HEK293T (cell line): Measurements from ENCODE around the gene LRP1-AS.

ENCODE experiments used
- CTCF ChIA-PET: fragments of 350-600 bp; formaldehyde crosslinking; extraction: SDS; loops from one replicate; lab custom pipeline; 2021; ENCODE audit warnings: antibody characterized with exemption, inconsistent platforms; lab: Yijun Ruan, JAX
- POLR2A ChIA-PET: fragments of 350-600 bp; formaldehyde crosslinking; extraction: SDS; loops from one replicate; lab custom pipeline; 2020; ENCODE audit warnings: antibody characterized with exemption, inconsistent platforms; lab: Yijun Ruan, JAX
- DNase-seq: peaks from one replicate; pipeline ENCODE4 v3.0.0; 2012; ENCODE audit warnings: mixed read lengths; ENCODE audit errors: extremely low spot score
- ARNT ChIP-seq: fragments of 450-650 bp; IDR thresholded peaks from 2 replicates; pipeline ENCODE4 v1.6.1; 2017; ENCODE audit warnings: mild to moderate bottlenecking
- BHLHE40 ChIP-seq: fragments of 450-650 bp; IDR thresholded peaks from 2 replicates; pipeline ENCODE4 v1.6.1; 2016; ENCODE audit warnings: mild to moderate bottlenecking, moderate library complexity, borderline replicate concordance
- CTBP1 ChIP-seq: fragments of 450-650 bp; IDR thresholded peaks from 2 replicates; pipeline ENCODE4 v1.6.1; 2016; ENCODE audit warnings: borderline replicate concordance
- ELF4 ChIP-seq: fragments of 450-650 bp; IDR thresholded peaks from 2 replicates; pipeline ENCODE4 v1.6.1; 2017; ENCODE audit warnings: antibody characterized with exemption
- FOXA1 ChIP-seq: fragments of 450-650 bp; IDR thresholded peaks from 2 replicates; pipeline ENCODE4 v1.6.1; 2016; ENCODE audit warnings: mild to moderate bottlenecking
- FOXK2 ChIP-seq: fragments of 450-650 bp; IDR thresholded peaks from 2 replicates; pipeline ENCODE4 v1.6.1; 2016; ENCODE audit warnings: mild to moderate bottlenecking
- FOXM1 ChIP-seq: fragments of 450-650 bp; IDR thresholded peaks from 2 replicates; pipeline ENCODE4 v1.6.1; 2017; ENCODE audit warnings: mild to moderate bottlenecking, borderline replicate concordance
- HDGF ChIP-seq: fragments of 450-650 bp; IDR thresholded peaks from 2 replicates; pipeline ENCODE4 v1.6.1; 2017; ENCODE audit warnings: antibody characterized with exemption, borderline replicate concordance
- L3MBTL2 ChIP-seq: fragments of 450-650 bp; conservative IDR thresholded peaks from 2 replicates; pipeline ENCODE4 v1.6.1; 2016; ENCODE audit warnings: mild to moderate bottlenecking
- LEF1 ChIP-seq: fragments of 450-650 bp; IDR thresholded peaks from 2 replicates; pipeline ENCODE4 v1.6.1; 2017; ENCODE audit warnings: mild to moderate bottlenecking, borderline replicate concordance
- NFRKB ChIP-seq: fragments of 450-650 bp; IDR thresholded peaks from 2 replicates; pipeline ENCODE4 v1.6.1; 2016; ENCODE audit warnings: mild to moderate bottlenecking, moderate library complexity
- PKNOX1 ChIP-seq: fragments of 450-650 bp; IDR thresholded peaks from 2 replicates; pipeline ENCODE4 v1.6.1; 2016
- SP1 ChIP-seq: fragments of 450-650 bp; IDR thresholded peaks from 2 replicates; pipeline ENCODE4 v1.6.1; 2017
- SUZ12 ChIP-seq: fragments of 450-650 bp; IDR thresholded peaks from 2 replicates; pipeline ENCODE4 v1.6.1; 2016; ENCODE audit warnings: mild to moderate bottlenecking
- TARDBP ChIP-seq: fragments of 450-650 bp; IDR thresholded peaks from 2 replicates; pipeline ENCODE4 v1.6.1; 2016
- ZNF384 ChIP-seq: fragments of 450-650 bp; IDR thresholded peaks from 2 replicates; pipeline ENCODE4 v1.6.1; 2016

LRP1-AS gene

GRCh38 chr12:57133013-57133569 is 14.3 kb downstream of the LRP1-AS start:
- DNase-seq, result no peak
- TF ChIP-seq TARDBP, result no peak
- TF ChIP-seq FOXA1, result no peak
- TF ChIP-seq CTBP1, result no peak
- no peak for TF ChIP-seq BHLHE40
- TF ChIP-seq SUZ12, result no peak
- TF ChIP-seq SP1, result no peak
- no peak for TF ChIP-seq ARNT
- TF ChIP-seq ELF4, result no peak
- TF ChIP-seq HDGF, result no peak
- no peak for TF ChIP-seq PKNOX1
- TF ChIP-seq NFRKB, result no peak
- TF ChIP-seq L3MBTL2, result no peak
- ChIA-PET POLR2A (no interaction called here), CTCF (interaction anchor here (1.3 to 1.4 kb wide), 2 partner anchors 9 to 43 kb away, joined by 3 to 5 read pairs; no protein-coding TSS in a partner anchor)

DNA sequence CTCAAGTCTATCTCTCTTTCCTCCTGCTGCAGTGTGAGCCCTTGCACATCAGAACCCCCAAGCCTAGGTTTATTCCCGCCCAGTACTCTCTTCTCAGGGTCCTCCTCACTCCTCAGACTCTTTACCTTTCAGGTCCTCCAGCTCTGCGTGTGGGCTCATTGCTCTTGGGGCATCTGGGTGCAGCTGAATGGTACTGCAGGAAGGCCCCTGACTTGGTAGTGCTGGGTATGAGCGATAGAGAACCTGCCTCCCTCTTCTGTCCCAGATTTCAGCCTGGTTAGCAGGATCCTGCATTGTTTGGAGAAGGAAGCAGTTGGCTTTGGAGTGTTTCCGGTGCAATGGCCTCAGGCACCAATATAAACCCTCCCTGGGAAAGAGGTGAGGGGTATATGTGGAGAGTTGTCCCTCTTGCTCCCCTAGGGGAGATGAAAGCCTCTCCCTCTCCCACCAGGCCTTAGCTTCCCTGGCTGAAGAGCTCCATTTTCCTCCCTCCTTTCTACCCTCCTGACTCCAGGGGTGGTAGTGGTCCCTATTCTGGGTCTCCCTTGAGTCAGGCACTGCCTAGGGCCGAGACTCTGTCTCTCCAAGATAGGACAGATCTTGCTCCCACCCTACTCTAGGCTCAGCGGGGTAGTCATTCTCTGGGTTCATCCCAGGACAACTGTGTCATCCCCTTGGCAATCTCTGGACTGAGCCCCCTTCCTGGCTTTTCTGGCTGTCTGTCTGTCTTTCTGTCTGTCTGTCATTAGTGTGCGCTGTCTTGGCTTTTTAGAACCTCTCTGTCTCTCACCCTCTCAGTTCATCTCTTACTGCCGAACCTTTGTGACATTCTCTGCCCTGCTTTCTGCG is 15.3 kb downstream of the LRP1-AS start:
- POLR2A ChIA-PET, result no interaction called here
- DNase-seq, result no peak
- CTCF ChIA-PET, result interaction anchor here (1.4 kb wide), 1 partner anchor 44 kb away, joined by 5 read pairs; no protein-coding TSS in a partner anchor
- TF ChIP-seq NFRKB (no peak), FOXA1 (no peak), FOXK2 (no peak), LEF1 (no peak), SP1 (no peak), ZNF384 (no peak), SUZ12 (no peak), BHLHE40 (no peak), FOXM1 (no peak), L3MBTL2 (no peak), TARDBP (no peak), ELF4 (no peak), HDGF (no peak), ARNT (no peak), PKNOX1 (no peak)

DNA sequence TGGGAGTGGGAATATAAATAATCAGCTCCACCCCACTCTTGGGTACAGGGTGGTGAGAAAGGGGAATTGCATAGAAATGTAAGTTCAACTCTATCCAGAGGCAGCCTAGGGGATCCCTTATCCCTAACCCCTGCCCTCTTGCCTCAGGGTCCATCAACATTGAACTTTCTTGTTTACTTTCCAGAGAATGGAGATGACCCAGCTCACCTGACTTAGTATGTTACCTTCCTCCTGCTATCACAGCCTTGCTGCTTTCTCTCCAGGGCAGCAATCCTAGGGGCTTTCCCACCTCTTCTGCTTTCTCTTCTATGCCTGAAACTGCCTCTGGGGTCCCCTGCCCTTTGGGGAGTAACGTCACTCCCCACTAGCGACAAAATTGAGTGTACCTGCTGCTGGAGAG is 16.5 kb downstream of the LRP1-AS start:
- ChIA-PET POLR2A (no interaction called here), CTCF (interaction anchor here (1.5 to 1.8 kb wide), 2 partner anchors 19 to 42 kb away, joined by 5 to 6 read pairs; no protein-coding TSS in a partner anchor)
- no peak for TF ChIP-seq LEF1
- no peak for TF ChIP-seq SP1
- TF ChIP-seq FOXK2, result no peak
- no peak for TF ChIP-seq SUZ12
- no peak for TF ChIP-seq ZNF384
- TF ChIP-seq ARNT, result no peak
- no peak for TF ChIP-seq PKNOX1
- TF ChIP-seq FOXM1, result no peak
- DNase-seq, result no peak

- ChIA-PET POLR2A (interaction anchor here (3.1 kb wide), 1 partner anchor 46 kb away, joined by 17 read pairs; no protein-coding TSS in a partner anchor), CTCF (interaction anchor here (0.7 to 1.8 kb wide), 4 partner anchors 14 to 44 kb away, joined by 3 to 6 read pairs (median 6); partner anchors contain the start of gene STAT6)
- DNase-seq, result no peak
- TF ChIP-seq BHLHE40, result no peak
- no peak for TF ChIP-seq CTBP1
- no peak for TF ChIP-seq HDGF
- no peak for TF ChIP-seq LEF1
- TF ChIP-seq FOXA1, result no peak
- no peak for TF ChIP-seq SUZ12
These were observed 17.5 kb downstream of the LRP1-AS start for GRCh38 chr12:57129889-57130288.

GRCh38 chr12:57129321-57129842 is 18.0 kb downstream of the LRP1-AS start:
- POLR2A ChIA-PET, result interaction anchor here (0.8 to 3.1 kb wide), 3 partner anchors 18 to 101 kb away, joined by 3 to 22 read pairs (median 17); partner anchors contain the start of gene STAT6
- CTCF ChIA-PET, result interaction anchor here (0.8 to 1.8 kb wide), 3 partner anchors 17 to 46 kb away, joined by 3 to 8 read pairs (median 6); partner anchors contain the start of gene STAT6
- TF ChIP-seq SUZ12 (no peak), CTBP1 (no peak), FOXA1 (no peak), HDGF (no peak)
- no peak for DNase-seq

DNA sequence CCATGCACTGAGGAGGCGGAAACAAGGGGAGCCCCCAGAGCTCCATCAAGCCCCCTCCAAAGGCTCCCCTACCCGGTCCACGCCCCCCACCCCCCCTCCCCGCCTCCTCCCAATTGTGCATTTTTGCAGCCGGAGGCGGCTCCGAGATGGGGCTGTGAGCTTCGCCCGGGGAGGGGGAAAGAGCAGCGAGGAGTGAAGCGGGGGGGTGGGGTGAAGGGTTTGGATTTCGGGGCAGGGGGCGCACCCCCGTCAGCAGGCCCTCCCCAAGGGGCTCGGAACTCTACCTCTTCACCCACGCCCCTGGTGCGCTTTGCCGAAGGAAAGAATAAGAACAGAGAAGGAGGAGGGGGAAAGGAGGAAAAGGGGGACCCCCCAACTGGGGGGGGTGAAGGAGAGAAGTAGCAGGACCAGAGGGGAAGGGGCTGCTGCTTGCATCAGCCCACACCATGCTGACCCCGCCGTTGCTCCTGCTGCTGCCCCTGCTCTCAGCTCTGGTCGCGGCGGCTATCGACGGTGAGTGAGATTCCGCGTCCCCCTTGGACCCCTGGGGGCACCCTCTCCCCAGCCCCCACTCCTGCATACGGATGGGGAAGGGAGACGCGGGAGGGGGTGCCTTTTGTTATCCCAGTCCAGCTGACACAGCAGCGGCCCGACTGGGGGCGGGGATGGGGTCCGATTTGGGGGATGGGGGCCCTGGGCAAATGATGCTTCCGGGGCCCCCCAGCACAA is 18.7 kb downstream of the LRP1-AS start:
- TF ChIP-seq TARDBP (no peak), BHLHE40 (no peak), ZNF384 (no peak), L3MBTL2 (no peak), SP1 (no peak), SUZ12 (no peak), ELF4 (no peak), CTBP1 (no peak), PKNOX1 (no peak)
- ChIA-PET CTCF (interaction anchor here (0.8 to 1.8 kb wide), 4 partner anchors 16 to 47 kb away, joined by 3 to 8 read pairs (median 4); partner anchors contain the start of gene STAT6), POLR2A (interaction anchor here (0.7 to 3.1 kb wide), 16 partner anchors 8 to 392 kb away, joined by 3 to 22 read pairs (median 5); partner anchors contain the start of genes DDIT3, SHMT2 and STAT6)
- no peak for DNase-seq
